NCI-H446 (cell line): ENCODE results near the gene HSDL2.

Experiments used
- DNase-seq, 2 experiments: peaks; one replicate each; lab custom pipeline; 2025; lab: John Stamatoyannopoulos, UW

HSDL2 gene

DNA sequence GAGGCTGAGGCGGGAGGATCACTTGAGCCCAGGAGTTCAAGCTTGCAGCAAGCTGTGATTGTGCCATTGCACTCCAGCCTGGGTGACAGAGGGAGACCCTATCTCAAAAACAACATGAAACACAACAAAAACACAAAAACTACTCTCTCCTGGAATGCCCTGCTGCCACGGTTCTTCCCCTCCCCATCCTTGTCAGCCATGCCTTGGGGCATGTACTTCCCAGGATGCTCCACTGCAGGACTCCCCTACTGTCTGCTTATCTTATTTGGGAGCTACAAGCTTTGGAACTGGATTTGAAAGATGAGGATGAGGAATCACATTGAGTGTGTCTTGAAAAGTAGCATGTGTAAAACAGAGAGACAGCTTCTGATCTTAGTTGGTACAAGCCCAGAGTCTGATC lies 66.6 kb downstream of the HSDL2 start:
- DNase-seq, result no peak

DNA sequence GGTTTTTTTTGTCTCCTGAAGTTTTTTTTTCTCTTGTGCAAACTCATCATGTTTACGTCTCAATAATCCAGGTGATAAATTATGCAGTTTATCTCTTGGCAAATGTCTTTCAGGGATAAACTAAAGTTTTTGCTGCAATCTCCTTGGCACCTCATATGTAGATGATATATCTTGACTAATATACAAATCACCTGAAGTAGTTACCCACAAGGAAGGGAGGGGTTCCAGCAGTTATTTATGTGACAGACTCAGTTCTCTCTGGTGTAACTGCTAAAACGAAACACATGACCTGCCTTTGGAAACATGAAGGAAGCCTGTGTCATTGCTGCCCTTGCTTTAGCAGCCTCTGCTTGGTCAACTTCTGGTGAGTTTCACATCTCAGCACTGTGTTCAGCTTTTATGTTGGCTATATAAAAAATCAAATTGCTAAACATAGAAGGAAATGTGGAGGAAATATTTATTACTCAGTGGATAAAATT lies 67.4 kb downstream of the HSDL2 start:
- no peak for DNase-seq

DNA sequence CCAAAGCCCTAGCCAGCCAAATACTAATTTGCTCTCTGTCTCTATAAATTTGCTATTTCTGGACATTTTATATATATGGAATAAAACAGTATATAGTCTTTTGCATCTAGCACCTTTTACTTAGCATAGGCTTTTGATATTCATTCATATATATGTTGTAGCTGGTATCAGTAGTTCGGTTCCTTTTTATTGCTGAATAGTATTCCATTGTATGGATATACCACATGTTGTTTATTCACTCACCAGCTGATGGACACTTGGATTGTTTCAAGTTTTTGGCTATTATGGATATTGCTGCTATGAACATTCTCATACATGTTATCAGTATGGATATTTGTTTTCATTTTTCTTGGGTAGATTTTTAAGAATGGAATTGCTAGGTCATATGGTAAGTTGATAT lies 82.9 kb downstream of the HSDL2 start:
- DNase-seq, result no peak

DNA sequence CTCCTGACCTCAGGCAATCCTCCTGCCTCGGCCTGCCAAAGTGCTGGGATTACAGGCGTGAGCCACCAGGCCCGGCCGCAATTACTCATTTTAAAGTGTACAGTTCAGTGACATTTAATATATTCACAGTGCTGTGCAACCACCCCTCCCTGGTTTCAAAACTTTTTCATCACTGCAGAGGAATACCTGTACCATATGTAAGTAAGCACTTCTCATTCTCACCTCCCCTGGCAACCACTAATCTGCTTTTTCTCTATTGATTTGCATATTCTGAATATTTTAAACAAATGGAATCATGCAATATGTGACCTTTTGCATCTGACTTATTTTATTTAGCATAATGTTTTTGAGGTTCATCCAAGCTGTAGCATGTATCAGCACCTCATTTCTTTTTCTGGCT lies 85.4 kb downstream of the HSDL2 start:
- DNase-seq, result no peak

DNA sequence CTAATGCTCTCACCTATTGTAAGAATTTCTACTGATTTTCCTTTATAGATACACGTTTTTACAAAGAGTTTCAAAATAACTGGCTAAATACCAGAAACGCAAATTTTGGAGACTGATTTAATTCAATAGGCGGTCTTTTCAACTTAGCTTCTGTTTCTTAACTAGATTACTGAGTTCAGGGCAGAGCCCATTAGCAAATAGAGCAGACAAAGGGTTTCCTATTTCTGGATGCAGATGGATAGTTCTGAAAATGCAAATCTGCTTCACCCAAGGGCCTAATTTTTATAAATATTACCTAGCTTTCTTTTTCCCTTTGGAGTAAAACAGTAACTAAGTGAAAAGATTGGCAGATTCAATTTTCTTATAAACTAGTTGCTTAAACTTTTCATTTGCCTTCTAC lies 93.1 kb downstream of the HSDL2 start:
- no peak for DNase-seq

DNA sequence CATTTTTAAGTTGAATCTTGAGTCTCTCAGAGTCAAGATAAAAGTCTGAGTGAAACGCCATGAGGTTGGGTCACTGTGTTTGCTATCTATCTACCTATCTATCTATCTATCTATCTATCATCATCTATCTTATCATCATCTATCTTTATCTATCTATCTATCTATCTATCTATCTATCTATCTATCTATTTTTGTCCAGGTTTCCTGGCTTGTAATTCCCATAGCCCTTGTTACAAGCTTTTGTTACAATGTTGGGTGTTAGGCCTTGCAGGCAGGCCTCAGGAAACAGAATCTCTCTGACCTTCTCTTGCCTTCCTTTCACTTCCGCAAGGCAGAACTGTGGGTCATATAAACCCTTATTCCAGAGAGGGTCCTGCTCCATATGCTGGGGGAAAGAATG lies 94.1 kb downstream of the HSDL2 start:
- DNase-seq, result no peak

DNA sequence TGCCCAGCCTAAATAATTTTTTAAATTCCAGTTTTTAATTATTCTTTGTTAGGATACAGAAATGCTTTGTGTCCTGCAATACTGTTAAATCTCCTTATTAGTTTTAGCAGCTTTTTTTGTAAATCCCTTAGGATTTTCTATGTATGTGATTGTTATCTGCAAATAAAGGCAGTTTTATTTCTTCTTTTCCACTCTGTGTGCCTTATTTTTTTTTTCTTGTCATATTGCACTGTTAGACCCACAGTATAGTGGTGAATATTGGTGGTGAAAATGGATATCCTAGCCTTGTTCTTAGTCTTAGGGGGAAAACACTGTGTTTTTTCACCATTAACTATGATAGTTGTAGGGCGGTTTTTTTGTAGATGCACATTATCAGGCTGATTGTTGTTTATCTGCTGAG lies 95.4 kb downstream of the HSDL2 start:
- DNase-seq, result no peak

DNA sequence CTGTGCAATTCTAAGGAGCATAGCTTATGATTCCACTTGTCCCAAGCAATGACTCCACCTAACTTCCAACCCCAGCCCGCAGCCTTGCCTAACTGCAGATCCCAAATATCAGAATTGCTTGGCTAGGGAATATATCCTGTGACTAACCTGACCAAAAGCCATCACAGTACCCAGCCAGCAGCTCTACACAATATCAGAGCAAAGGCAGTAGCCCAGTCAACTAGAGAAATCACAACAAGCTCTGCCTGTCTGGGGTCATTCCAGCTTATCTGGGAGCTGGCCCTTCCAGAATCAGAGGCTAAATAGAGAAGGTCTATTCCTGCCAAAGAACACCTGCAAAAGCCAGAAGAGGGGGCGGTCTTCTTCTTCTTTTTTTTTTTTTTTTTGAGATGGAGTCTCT lies 97.4 kb downstream of the HSDL2 start:
- DNase-seq, result no peak

DNA sequence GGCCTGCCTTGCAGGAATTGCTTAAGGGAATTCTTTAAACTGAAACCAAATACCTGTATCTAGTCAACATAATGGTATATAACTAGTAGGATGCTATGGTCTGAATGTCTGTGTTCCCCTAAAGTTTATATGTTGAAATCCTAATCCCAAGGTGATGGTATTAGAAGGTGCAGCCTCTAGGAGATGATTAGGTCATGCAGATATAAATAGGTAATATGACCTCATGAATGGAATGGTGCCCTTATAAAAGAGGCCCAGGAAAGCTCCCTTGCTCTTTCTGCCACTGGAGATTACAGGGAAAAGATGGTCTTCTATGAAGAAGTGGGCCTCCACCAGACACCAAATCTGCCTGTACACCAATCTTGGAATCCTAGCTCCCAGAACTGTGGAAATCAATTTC lies 99.3 kb downstream of the HSDL2 start:
- DNase-seq, result no peak

DNA sequence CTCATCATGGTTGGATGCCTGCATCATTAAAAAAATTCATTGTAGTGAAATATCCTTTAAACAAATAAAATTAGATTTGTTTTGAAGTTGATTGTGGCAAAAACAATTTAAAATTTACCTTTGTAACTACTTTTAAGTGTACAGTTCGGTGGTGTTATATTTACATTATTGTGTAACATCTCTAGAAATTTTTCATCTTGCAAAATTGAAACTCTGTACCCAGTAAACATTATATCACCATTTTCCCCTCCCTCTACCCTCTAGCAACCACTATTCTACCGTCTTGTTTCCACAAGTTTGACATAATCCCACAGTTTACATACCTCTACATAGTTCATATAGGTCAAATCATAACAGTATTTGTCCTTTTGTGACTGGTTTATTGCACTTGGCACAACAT lies 104.7 kb downstream of the HSDL2 start:
- DNase-seq, result no peak

DNA sequence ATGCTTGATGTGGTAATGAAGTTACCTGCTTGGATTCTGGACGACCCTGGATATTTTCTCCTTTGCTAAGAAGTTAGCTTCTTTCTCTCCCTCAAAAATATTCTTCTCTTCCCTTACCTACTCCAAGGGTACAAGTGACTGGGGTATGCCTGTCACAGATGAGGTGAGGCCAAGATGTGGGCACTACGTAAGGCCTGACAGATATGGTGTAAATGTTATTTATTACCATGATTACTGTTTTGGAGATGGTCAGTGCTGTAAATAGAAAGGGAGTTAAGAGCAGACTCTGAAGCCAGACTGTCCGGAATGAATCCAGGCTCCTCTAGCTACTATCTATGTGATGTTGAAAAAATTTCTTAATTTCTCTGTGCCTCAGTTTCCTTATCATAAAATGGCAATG lies 105.7 kb downstream of the HSDL2 start:
- no peak for DNase-seq

DNA sequence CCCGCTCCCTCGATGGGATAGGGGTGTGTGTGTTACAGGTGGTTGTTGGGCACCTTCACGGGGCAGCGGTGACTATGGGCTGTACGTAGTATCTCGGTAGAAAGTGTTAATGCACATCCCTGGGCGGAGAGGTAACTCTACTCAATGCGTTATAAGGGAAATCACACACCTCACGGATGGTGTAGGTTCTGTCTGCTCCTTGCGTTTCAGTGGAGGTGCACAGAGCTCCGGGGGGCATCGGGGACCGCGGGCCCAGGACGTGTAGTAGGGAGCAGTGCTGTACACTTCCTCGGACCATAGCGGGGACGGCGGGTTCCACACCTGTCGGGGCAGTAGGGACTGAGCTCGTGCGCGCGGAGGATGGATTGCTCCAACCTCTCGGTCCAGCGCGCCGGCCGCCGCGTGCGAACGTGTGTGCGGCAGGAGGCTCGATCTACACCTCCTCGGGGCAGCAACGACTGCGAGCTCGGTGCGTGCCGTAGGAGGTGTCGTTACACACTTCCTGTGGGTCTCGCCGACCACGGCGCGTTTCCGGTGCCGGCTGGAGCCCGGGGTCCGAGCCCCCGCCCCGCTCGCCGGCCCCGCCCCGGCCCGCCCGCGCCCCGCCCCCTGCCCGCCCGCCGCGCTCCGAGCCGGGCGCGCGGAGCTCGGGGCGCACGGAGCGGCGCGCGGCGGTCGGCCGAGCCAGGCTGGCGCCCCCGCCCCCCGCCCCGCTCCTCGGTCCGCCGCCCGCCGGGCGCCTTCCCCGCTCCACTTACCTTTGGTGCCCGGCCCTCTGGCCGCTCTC lies 106.5 kb downstream of the HSDL2 start, which contains the start of gene KIAA1958:
TSS of gene KIAA1958 (plus strand) at position 607 of the 787 bp plus-strand sequence. CDS start 87,254 bp downstream, outside the sequence.
- peak; percentile 22 to 80 for DNase-seq

DNA sequence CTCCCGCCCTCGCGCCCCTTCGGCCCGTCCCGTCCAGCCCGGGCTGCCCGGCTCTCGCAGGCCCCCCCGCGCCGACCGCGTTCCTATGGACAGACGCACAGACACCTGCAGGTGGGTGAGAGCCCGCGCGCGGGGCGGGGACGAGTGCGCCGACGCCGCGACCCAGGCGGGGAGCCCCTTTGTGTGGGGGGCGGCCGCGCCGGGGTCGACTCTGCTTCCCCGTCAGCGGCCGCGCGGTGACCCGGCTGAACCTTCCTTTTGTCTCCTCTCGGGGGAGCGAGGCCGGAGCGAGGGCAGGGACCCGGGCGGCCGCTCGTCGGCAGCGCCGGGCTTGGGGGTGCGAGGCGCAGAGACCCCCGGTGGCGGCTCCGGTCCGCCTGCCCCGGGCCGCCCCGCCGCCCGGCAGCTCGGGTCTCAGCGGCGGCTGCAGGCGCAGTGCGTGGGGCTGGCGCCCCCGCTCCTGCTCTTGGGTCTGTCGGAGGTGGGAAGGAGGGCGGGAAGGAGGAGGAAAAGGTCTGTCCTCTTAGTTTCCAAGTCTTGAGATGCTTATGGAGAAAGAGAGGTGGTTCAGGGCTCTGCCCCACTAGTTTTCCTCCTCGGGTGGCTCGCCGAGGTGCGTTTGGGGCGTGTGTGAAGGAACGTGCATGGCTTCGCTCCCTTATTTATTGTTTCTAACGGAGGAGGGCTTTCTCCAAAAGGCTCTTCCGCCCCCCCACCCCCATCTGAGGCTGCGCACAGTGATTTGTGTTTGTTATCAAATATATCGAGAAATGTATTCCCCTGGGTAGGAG lies 107.3 kb downstream of the HSDL2 start:
- DNase-seq, result peak in 1 of 2 experiments; percentile 20

DNA sequence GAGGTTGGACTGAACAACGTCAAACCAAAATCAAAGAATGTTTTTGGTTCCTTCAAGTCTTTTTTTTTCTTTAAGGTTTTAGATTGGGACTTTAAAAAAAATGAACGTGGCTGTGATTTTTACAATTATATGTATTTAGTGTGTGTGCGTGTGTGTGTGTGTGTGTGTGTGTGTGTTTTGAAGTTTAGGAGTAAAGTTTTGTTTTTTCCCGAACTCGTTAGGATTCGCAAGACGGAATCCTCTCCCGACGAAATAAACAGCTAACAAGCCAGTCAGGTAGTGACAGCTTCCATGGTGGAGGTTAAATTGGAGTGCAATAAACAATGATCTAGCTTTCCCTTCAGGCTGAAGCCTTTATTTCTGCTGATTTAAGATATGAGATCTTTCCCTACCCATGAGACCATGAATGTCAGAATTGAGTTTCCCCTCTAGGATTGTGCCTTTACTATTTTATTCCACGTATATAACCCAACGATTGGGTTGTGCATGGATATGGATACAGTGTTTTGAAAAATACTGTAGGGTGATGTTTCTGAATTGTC lies 108.0 kb downstream of the HSDL2 start:
- no peak for DNase-seq

DNA sequence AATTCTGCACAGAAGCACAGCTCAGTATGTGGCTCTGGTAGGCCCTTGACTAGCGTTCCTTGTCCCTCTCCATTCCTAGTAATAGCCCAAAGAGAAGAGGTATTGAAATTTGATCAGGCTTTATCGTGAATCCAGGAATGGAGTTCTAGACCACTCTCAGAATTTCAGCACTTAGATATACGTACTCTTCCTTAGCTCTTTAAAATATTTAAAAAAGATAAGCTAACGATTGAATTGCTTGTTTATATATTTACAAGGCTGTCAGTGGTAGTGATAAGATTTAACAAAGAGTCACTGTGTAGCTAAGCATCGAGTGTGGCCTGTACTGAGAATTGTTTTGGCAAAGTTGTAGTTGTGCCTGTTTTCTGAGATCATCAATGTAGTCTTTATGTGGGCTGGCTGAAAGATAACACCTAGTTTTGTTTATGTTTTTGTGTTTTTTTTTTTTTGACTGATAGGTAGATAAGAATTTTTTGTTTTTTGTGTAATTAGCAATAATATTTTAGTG lies 109.2 kb downstream of the HSDL2 start:
- no peak for DNase-seq

DNA sequence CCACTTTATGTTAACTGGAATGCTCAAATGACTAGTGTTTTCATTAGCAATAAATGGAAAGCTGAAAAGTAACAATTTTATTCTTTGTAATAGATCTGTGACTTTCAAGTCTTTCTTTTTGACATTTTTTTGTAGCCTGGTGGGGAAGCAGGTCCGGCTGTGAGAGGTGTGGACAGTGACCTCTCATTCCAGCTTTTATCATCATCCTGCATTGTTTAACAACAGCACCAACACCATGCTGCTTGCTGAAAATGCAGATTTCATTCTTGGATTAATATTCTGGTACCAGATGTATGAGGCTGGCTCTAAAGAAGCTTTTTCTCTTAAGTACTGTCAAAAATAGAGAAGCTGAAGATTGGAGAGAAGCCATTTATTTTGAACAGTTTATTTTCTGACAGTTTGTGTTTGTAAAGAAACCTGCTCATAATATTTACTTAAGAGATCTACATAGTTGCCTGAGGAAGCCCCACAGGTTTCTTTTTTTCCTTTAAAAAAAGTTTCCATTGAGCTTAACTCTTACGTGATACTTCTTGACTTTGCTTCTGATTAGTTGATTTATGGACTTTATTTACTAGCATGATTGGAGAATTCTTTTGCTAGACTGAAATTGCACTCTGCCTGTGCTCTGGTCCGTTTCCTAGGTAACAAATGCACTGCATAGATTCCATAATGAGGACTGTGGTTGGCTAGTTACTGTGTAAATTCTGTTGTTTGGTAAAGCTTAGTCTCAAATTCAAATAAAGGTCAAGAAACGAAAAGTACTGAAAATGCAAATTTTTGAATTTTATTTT lies 110.2 kb downstream of the HSDL2 start:
- no peak for DNase-seq

DNA sequence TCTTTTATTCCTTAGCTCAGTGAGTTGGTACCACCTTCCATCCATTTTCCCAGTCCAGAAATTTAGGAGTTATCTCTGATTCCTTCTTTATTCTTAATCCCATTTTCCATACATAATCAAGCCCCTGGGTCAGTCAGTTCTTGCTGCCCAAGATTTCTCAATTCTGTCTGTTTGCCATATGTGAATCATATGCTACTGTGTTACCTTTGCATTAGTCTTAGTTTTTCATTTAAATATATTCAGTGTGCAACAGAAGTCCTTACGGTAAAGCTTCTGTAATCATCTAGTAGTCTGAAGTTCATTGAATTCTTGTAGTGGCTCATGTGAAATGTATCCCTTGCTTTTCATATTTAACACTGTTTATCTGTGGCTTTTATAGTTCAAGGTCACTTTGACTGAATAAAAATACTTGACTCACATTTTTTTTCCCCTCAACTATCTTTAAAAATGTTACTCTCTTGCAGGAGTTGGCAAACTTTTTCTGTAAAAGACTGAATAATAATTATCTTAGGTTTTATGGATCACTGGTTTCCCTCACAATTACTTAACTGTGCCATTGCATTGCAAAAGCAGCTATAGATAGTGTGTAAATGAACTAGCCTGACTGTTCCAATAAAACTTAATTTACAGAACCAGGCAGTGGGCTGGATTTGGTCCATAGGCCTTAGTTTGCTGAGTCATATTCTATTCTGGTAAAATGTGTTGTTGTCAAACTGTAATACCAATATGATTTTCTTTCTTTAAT lies 113.7 kb downstream of the HSDL2 start:
- DNase-seq, result no peak

DNA sequence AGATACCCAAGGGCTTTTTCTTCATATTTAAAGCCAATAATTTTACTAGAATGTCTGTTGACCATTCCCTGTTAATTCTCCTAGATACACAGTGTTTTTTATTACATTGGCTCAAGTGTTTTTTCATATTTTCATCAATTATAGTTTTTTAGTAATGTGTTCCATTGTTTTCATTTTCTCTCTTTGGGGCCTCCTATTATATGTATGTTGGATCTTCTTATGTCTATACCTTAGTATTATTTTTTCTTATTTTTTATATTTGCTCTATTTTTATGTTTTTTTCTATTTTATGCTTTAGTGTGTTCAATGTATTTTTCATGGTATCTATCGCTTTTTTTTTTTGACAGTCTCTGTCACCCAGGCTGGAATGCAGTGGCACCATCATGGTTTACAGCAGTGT lies 114.2 kb downstream of the HSDL2 start:
- DNase-seq, result no peak

DNA sequence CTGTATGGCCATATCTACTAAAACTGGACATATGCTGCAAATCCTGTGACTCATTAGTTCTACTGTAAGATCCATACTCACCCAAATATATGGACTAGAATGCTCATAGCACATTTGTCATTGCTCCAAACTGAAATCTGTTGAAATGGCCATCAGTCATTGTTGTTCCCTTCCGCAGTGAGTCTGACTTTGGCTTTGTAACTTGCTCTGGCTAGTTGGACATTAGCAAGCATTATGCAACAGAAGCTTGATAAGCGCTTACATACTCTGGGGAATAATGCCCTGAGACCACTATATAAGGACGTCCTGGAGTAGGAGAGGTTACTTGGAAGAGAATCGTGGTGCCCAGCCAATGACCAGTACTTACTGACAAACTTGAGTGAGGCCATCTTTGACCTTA lies 115.7 kb downstream of the HSDL2 start:
- DNase-seq, result no peak

DNA sequence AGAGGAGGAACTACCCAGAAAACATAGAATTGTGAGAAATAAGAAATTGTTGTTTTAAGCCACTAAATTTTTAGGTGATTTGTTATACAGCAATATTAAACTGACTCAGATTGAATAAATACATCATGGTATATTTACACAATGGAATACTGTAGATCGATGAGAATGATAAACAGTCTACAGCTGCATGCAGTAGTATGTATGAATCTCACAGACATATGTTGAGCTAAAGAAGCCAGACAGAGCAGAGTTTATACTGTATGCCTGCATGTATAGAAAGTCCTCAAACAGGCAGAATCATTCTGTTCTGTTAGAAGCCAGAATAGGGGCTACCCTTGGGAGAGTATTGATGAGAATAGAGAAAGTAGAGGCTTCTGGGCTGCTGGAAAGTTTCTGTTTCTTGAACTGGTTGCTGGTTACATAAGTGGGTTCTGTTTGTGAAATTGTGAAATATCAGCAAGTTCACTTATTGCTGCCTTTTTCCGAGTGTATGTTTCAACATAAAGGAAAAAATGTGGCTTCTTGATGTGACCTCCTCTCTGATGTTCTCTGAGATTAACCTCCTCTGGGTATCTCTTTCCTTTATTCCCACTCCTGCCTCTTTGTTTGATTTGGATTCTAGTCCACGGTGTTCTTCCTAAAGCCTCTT lies 116.3 kb downstream of the HSDL2 start:
- DNase-seq, result no peak

DNA sequence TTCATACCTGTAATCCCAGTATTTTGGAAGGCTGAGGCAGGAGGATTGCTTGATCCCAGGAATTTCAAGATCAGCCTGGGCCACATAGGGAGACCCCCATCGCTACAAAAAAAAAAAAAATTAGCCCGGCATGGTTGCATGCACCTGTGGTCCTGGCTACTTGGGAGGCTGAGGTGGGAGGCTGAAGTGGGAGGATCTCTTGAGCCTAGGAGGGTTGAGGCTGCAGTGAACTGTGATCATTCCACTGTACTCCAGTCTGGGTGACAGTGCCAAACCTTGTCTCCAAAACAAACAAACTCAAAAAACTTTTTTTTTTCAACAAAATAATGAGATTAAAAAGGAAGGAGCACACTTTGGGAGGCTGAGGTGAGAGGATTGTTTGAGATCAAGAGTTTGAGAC lies 120.9 kb downstream of the HSDL2 start:
- DNase-seq, result no peak
